A673 (cell line): ENCODE data around the gene ZNF48.

Source experiments
- CTCF ChIP-seq: fragments of 300-800, 200-600 bp; sonication (generic); conservative IDR thresholded peaks from 2 replicates; pipeline ENCODE4 v1.5.1; 2017; ENCODE audit warnings: low read depth, mild to moderate bottlenecking, antibody characterized with exemption, low read length, moderate library complexity, mixed read lengths
- EZH2 ChIP-seq: fragments of 200-600 bp; sonication (generic); IDR thresholded peaks from 2 replicates; pipeline ENCODE4 v1.6.1; 2017; ENCODE audit warnings: borderline replicate concordance, low read depth, mild to moderate bottlenecking, mixed read lengths, antibody characterized with exemption, low read length; ENCODE audit not compliant: poor library complexity, severe bottlenecking

- no peak for TF ChIP-seq CTCF
- TF ChIP-seq EZH2, result no peak
These were observed 14.4 kb upstream of the ZNF48 start for GRCh38 chr16:30380803-30381208.
